Measurements from ENCODE around the gene NFE2L3. TPM values are rescaled to one million over a fixed set of nuclear protein-coding genes. Genes with fewer than 3 reads are reported as not detected.

The NFE2L3 gene
- total RNA-seq, 1 donor from 2014 or later, result 5.2 TPM

DNA sequence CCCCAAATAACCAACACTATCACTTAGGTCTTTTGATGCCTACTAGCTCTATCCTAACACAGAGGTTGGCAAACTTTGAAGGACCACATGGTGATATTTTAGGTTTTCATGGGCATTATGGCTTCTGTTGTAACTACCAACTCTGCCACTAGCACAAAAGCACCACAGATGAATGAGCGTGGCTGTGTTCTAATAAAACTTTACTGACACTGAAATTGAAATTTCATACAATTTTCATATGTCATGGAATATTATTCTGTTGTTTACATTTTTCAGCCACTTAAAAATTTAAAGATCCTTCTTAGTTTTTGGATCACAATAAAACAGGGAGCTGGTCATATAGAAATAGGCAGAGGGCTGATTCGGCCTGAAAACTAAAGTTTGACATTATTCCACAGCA, 76.0 kb downstream of the NFE2L3 start:
- H3K9me3 ChIP-seq, result no peaks in the 10 kb centered on the region
- H3K4me3 ChIP-seq, result no peak overlapping the region
- DNase-seq (ENCODE audit: extremely low spot score in 2 of 2), result no peak
- H3K27ac ChIP-seq, result no peak overlapping the region
- no peaks in the 10 kb centered on the region for H3K27me3 ChIP-seq
- TF ChIP-seq POLR2A (IDR thresholded peaks at IDR 0.05) (no peak), POLR2AphosphoS5 (IDR thresholded peaks at IDR 0.05; ENCODE audit: insufficient read depth in 1 of 2, low read depth in 1 of 2) (no peak)
- TF ChIP-seq, protein P1, sequence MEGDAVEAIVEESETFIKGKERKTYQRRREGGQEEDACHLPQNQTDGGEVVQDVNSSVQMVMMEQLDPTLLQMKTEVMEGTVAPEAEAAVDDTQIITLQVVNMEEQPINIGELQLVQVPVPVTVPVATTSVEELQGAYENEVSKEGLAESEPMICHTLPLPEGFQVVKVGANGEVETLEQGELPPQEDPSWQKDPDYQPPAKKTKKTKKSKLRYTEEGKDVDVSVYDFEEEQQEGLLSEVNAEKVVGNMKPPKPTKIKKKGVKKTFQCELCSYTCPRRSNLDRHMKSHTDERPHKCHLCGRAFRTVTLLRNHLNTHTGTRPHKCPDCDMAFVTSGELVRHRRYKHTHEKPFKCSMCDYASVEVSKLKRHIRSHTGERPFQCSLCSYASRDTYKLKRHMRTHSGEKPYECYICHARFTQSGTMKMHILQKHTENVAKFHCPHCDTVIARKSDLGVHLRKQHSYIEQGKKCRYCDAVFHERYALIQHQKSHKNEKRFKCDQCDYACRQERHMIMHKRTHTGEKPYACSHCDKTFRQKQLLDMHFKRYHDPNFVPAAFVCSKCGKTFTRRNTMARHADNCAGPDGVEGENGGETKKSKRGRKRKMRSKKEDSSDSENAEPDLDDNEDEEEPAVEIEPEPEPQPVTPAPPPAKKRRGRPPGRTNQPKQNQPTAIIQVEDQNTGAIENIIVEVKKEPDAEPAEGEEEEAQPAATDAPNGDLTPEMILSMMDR (IDR thresholded peaks at IDR 0.05), result no peak
- no peaks in the 10 kb centered on the region for H3K36me3 ChIP-seq
- intact Hi-C loops (cut with DNase I), result no loop called here
- no peaks in the 10 kb centered on the region for H3K4me1 ChIP-seq

DNA sequence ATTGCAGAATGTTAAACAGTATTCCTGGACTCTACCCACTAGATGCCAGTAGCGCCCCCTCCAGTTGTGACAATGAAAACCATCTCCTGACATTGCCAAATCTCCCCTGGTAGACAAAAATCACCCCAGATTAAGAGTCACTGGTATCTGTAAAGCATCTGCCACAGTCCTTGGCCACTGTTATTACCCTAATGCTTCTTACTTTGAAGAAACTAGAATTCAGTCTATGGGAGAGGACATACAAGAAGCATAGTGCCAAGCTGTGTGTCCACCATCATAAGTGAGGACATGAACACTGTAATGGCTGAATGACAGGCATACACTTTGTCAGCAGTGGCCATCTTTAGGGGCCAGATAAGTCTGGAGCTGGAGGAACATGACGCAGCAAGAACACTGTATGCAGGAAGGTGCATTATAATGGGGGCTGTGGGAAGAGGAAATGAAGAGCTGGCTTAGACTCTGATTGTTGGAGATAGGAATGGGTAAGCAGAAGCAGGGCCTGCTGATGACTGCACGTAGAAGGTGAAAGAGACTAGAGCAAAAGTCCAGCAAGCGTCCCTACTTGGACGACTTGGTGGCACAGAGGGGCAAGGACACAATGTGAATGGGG, 82.0 kb downstream of the NFE2L3 start:
- Histone ChIP-seq H3K9me3 (no peaks in the 10 kb centered on the region), H3K4me3 (no peak overlapping the region)

More for the DNA sequence above, 82.0 kb downstream of the NFE2L3 start:
- TF ChIP-seq, protein P1 (IDR thresholded peaks at IDR 0.05), result no peak
- TF ChIP-seq POLR2AphosphoS5 (IDR thresholded peaks at IDR 0.05; ENCODE audit: insufficient read depth in 1 of 2, low read depth in 1 of 2), result no peak
- no peak for TF ChIP-seq POLR2A (IDR thresholded peaks at IDR 0.05)
- intact Hi-C loops (cut with DNase I), result no loop called here
- Histone ChIP-seq H3K36me3 (no peaks in the 10 kb centered on the region), H3K27me3 (no peaks in the 10 kb centered on the region), H3K4me1 (no peaks in the 10 kb centered on the region), H3K27ac (no peak overlapping the region)
- no peak for DNase-seq (ENCODE audit: extremely low spot score in 2 of 2)

Other genes starting within 250 kb of the NFE2L3 start
- gene HNRNPA2B1, start 48.5 kb downstream of the NFE2L3 start, total RNA-seq, result 222 TPM
- gene CBX3, start 49.5 kb downstream of the NFE2L3 start, total RNA-seq, result 52.1 TPM
- gene SNX10, start 139.7 kb downstream of the NFE2L3 start, total RNA-seq, result 5.2 TPM